Measurements from ENCODE around the gene RCC2. TPM values are rescaled to one million over a fixed set of nuclear protein-coding genes. Genes with fewer than 3 reads are reported as not detected.

RCC2 gene
- total and polyA plus RNA-seq, 4 experiments from 2014 or later, result 6.7 to 41.2 (median 28.4) TPM

GRCh38 chr1:17360272-17360956 lies 79.1 kb downstream of the RCC2 start:
- H3K27ac ChIP-seq (ENCODE audit: low read depth, low read length), result no peak overlapping the region

GRCh38 chr1:17359808-17360207 lies 79.7 kb downstream of the RCC2 start:
- POLR2A ChIA-PET (ENCODE audit: partially characterized antibody), result no interaction called here
- Histone ChIP-seq H3K27ac (ENCODE audit: low read depth, low read length) (no peak overlapping the region), H3K9me3 (ENCODE audit: control insufficient read depth in 1 of 2, low read length in 2 of 2) (no peaks in the 10 kb centered on the region), H3K4me3 (ENCODE audit: low read length in 2 of 2) (no peak overlapping the region), H3K36me3 (ENCODE audit: insufficient read depth, low read length) (no peaks in the 10 kb centered on the region), H3K27me3 (ENCODE audit: insufficient read depth, low read length) (no peaks in the 10 kb centered on the region), H3K4me1 (ENCODE audit: insufficient read depth, low read length) (no peaks in the 10 kb centered on the region)
- CTCF ChIA-PET (ENCODE audit: partially characterized antibody), result no interaction called here
- Mint-ChIP-seq H3K36me3 (no peaks in the 10 kb centered on the region), H3K9me3 (no peaks in the 10 kb centered on the region), H3K4me1 (no peaks in the 10 kb centered on the region), H3K27me3 (peaks cover 8 to 9% of the 10 kb centered on the region in 2 donors), H3K27ac (no peak overlapping the region), H3K4me3 (no peak overlapping the region)
- intact Hi-C loops (cut with micrococcal nuclease), result no loop called here
- DNase-seq, result no peak

More at GRCh38 chr1:17360272-17360956, 79.1 kb downstream of the RCC2 start:
- no peaks in the 10 kb centered on the region for H3K27me3 ChIP-seq (ENCODE audit: insufficient read depth, low read length)
- no peaks in the 10 kb centered on the region for H3K4me1 ChIP-seq (ENCODE audit: insufficient read depth, low read length)
- Mint-ChIP-seq H3K36me3 (no peaks in the 10 kb centered on the region), H3K27me3 (peaks cover 5 to 11% of the 10 kb centered on the region in 2 donors), H3K27ac (no peak overlapping the region), H3K9me3 (peaks cover 0 to 2% (median 0%) of the 10 kb centered on the region in 8 donors), H3K4me3 (no peak overlapping the region), H3K4me1 (no peaks in the 10 kb centered on the region)
- no peak overlapping the region for H3K4me3 ChIP-seq (ENCODE audit: low read length in 2 of 2)
- intact Hi-C loops (cut with micrococcal nuclease), result no loop called here
- no peaks in the 10 kb centered on the region for H3K9me3 ChIP-seq (ENCODE audit: control insufficient read depth in 1 of 2, low read length in 2 of 2)
- POLR2A ChIA-PET (ENCODE audit: partially characterized antibody), result no interaction called here
- no peak for DNase-seq
- H3K36me3 ChIP-seq (ENCODE audit: insufficient read depth, low read length), result no peaks in the 10 kb centered on the region
- CTCF ChIA-PET (ENCODE audit: partially characterized antibody), result no interaction called here

- no peaks in the 10 kb centered on the region for H3K36me3 Mint-ChIP-seq
- H3K4me1 Mint-ChIP-seq, result no peaks in the 10 kb centered on the region
- Histone ChIP-seq H3K27ac (ENCODE audit: low read depth, low read length) (no peak overlapping the region), H3K27me3 (ENCODE audit: insufficient read depth, low read length) (no peaks in the 10 kb centered on the region), H3K36me3 (ENCODE audit: insufficient read depth, low read length) (no peaks in the 10 kb centered on the region), H3K4me3 (ENCODE audit: low read length in 2 of 2) (no peak overlapping the region), H3K4me1 (ENCODE audit: insufficient read depth, low read length) (no peaks in the 10 kb centered on the region), H3K9me3 (ENCODE audit: control insufficient read depth in 1 of 2, low read length in 2 of 2) (no peaks in the 10 kb centered on the region)
- intact Hi-C loops (cut with micrococcal nuclease), result no loop called here
- DNase-seq, result no peak
- H3K27ac Mint-ChIP-seq, result no peak overlapping the region
- no peaks in the 10 kb centered on the region for H3K9me3 Mint-ChIP-seq
- CTCF ChIA-PET (ENCODE audit: partially characterized antibody), result no interaction called here
- H3K4me3 Mint-ChIP-seq, result no peak overlapping the region
- POLR2A ChIA-PET (ENCODE audit: partially characterized antibody), result no interaction called here
- H3K27me3 Mint-ChIP-seq, result peaks cover 8 to 9% of the 10 kb centered on the region in 2 donors
These were observed 80.4 kb downstream of the RCC2 start for GRCh38 chr1:17359031-17359430.

- Histone ChIP-seq H3K27me3 (ENCODE audit: insufficient read depth, low read length) (no peaks in the 10 kb centered on the region), H3K4me3 (ENCODE audit: low read length in 2 of 2) (no peak overlapping the region), H3K27ac (ENCODE audit: low read depth, low read length) (no peak overlapping the region), H3K36me3 (ENCODE audit: insufficient read depth, low read length) (no peaks in the 10 kb centered on the region), H3K4me1 (ENCODE audit: insufficient read depth, low read length) (no peaks in the 10 kb centered on the region), H3K9me3 (ENCODE audit: control insufficient read depth in 1 of 2, low read length in 2 of 2) (no peaks in the 10 kb centered on the region)
- intact Hi-C loops (cut with micrococcal nuclease), result no loop called here
- no peaks in the 10 kb centered on the region for H3K9me3 Mint-ChIP-seq
- H3K27me3 Mint-ChIP-seq, result peaks cover 4 to 5% of the 10 kb centered on the region in 2 donors
- DNase-seq, result no peak
- ChIA-PET CTCF (ENCODE audit: partially characterized antibody) (no interaction called here), POLR2A (ENCODE audit: partially characterized antibody) (no interaction called here)
- no peak overlapping the region for H3K27ac Mint-ChIP-seq
- H3K4me1 Mint-ChIP-seq, result no peaks in the 10 kb centered on the region
- H3K4me3 Mint-ChIP-seq, result no peak overlapping the region
- no peaks in the 10 kb centered on the region for H3K36me3 Mint-ChIP-seq
These were observed 80.9 kb downstream of the RCC2 start for GRCh38 chr1:17358557-17358956.

Other genes starting within 250 kb of the RCC2 start
- gene PADI1, start 234.5 kb downstream of the RCC2 start, total RNA-seq, result not detected
- gene PADI1, start 234.5 kb downstream of the RCC2 start, polyA plus RNA-seq, result not detected
- gene PADI3, start 190.6 kb downstream of the RCC2 start, total RNA-seq, result not detected
- gene PADI3, start 190.6 kb downstream of the RCC2 start, polyA plus RNA-seq, result not detected
- under 1 TPM in 1 of 2 experiments, not detected in 1; 0.14 TPM for gene PADI4, start 131.5 kb downstream of the RCC2 start, total RNA-seq
- under 1 TPM in 1 of 2 donors, not detected in 1; 0.08 TPM for gene PADI4, start 131.5 kb downstream of the RCC2 start, polyA plus RNA-seq
- gene PADI6, start 67.5 kb downstream of the RCC2 start, total RNA-seq, result not detected
- under 1 TPM in 1 of 2 donors, not detected in 1; 0.10 TPM for gene PADI6, start 67.5 kb downstream of the RCC2 start, polyA plus RNA-seq
- gene ARHGEF10L, start 100.0 kb upstream of the RCC2 start, total RNA-seq, result under 1 TPM; 0.47 to 0.78 TPM
- gene ARHGEF10L, start 100.0 kb upstream of the RCC2 start, polyA plus RNA-seq, result not detected

Measured in CD4-positive, alpha-beta memory T cell (primary cell).